HepG2 (cell line): ENCODE measurements around the gene ADAM19.

Experiments
- BCL3 ChIP-seq: sonication (generic); formaldehyde crosslinking; IDR thresholded peaks from 2 replicates; pipeline ENCODE4 v1.5.1; 2020; ENCODE audit warnings: mild to moderate bottlenecking, missing genetic modification reagents, moderate library complexity
- CENPBD1 ChIP-seq: sonication (generic); formaldehyde crosslinking; IDR thresholded peaks from 2 replicates; pipeline ENCODE4 v1.8.0; 2022; ENCODE audit warnings: missing genetic modification reagents, low read depth, mild to moderate bottlenecking, borderline replicate concordance
- EP300 ChIP-seq, 3 experiments: sonication (generic) in 1 of 3; formaldehyde crosslinking in 1 of 3; IDR thresholded peaks; 2 replicates each; pipeline versions ENCODE4 v1.5.1 to v1.6.1; 2011 to 2020; ENCODE audit warnings: low read depth in 2 of 3, low read length in 2 of 3, borderline replicate concordance in 1 of 3, improper control_type of control experiment in 1 of 3, mild to moderate bottlenecking in 1 of 3, missing genetic modification reagents in 1 of 3, moderate library complexity in 1 of 3
- SP2 ChIP-seq: sonication (generic); formaldehyde crosslinking; IDR thresholded peaks from 2 replicates; pipeline ENCODE4 v1.5.1; 2020; ENCODE audit warnings: mild to moderate bottlenecking, missing genetic modification reagents
- TFDP2 ChIP-seq: sonication (generic); formaldehyde crosslinking; IDR thresholded peaks from 2 replicates; pipeline ENCODE4 v1.4.0; 2020; ENCODE audit warnings: missing genetic modification reagents
- TP53 ChIP-seq: sonication (generic); formaldehyde crosslinking; conservative IDR thresholded peaks from 2 replicates; pipeline ENCODE4 v1.4.0; 2020; ENCODE audit warnings: missing genetic modification reagents
- ZBTB21 ChIP-seq: sonication (generic); formaldehyde crosslinking; IDR thresholded peaks from 2 replicates; pipeline ENCODE4 v1.4.0; 2020; ENCODE audit warnings: missing genetic modification reagents

- TF ChIP-seq BCL3 (CRISPR knock-in tag): no peak
- TF ChIP-seq TFDP2 (CRISPR knock-in tag): no peak
- no peak for TF ChIP-seq ZBTB21 (CRISPR knock-in tag)
- TF ChIP-seq TP53 (CRISPR knock-in tag): no peak
- TF ChIP-seq SP2 (CRISPR knock-in tag): no peak
- no peak for TF ChIP-seq EP300 (IDR thresholded peaks at IDR 0.05; ENCODE audit: low read depth in 2 of 2, low read length in 2 of 2)
- no peak for TF ChIP-seq EP300 (CRISPR knock-in tag; IDR thresholded peaks at IDR 0.05; ENCODE audit: borderline replicate concordance)
- TF ChIP-seq CENPBD1 (CRISPR knock-in tag): no peak
Measured at GRCh38 chr5:157547941-157548512, 27.5 kb downstream of the ADAM19 start.
